Right lobe of liver (tissue), 6 donors: ENCODE results near the gene PPFIBP1. TPM values are rescaled to one million over a fixed set of nuclear protein-coding genes. Genes with fewer than 3 reads are reported as not detected.

Experiments used
- ATAC-seq, 4 donors: fragments of 200-7000 bp; cut with Tn5 transposase; one replicate each; pipeline ENCODE4 v1.9.1; 2020; ENCODE audit warnings: mild to moderate bottlenecking in 4 of 4, moderate library complexity in 4 of 4
- DNase-seq, 3 donors: peaks; one replicate each; pipeline ENCODE4 v3.0.0-alpha.2; 2020
- H3K27ac ChIP-seq, 3 donors: fragments of 200-600 bp; one replicate each; pipeline ENCODE4 v1.8.0; 2022
- H3K27me3 ChIP-seq, 2 donors: fragments of 200-600 bp; one replicate each; pipeline ENCODE4 v1.8.0; 2022
- H3K36me3 ChIP-seq, 4 donors: fragments of 200-600 bp; sonication (generic) in 1 of 4; one replicate each; pipeline versions ENCODE4 v1.5.1 to v1.8.0; 2017 to 2022; ENCODE audit warnings: control low read depth in 1 of 4
- H3K4me1 ChIP-seq, 4 donors: fragments of 200-600 bp; sonication (generic) in 1 of 4; one replicate each; pipeline versions ENCODE4 v1.5.1 to v1.8.0; 2017 to 2022; ENCODE audit warnings: control low read depth in 1 of 4
- H3K4me3 ChIP-seq, 3 donors: fragments of 200-600 bp; one replicate each; pipeline ENCODE4 v1.8.0; 2022
- H3K9me3 ChIP-seq, 4 donors: fragments of 200-600 bp; sonication (generic) in 1 of 4; one replicate each; pipeline versions ENCODE4 v1.5.1 to v1.8.0; 2017 to 2022; ENCODE audit warnings: control low read depth in 1 of 4
- POLR2A ChIP-seq: fragments of 450-650 bp; IDR thresholded peaks from one replicate; pipeline ENCODE4 v1.6.1; 2017; ENCODE audit warnings: antibody characterized with exemption, mild to moderate bottlenecking
- WGBS: methylation state at CpG from one replicate; pipeline ENCODE4 v1.1.6; 2018; ENCODE audit warnings: low coverage, low lambda C conversion rate; ENCODE audit not compliant: insufficient coverage; ENCODE audit errors: missing lambda C conversion rate; 5-methylcytosine and 5-hydroxymethylcytosine counted together
- intact Hi-C, 2 donors: fragments of 100-400 bp; cut with DNase I; formaldehyde crosslinking; loops; one replicate each; pipeline versions ENCODE4 v1.11.2 to v1.14.1; 2022
- total RNA-seq, 6 experiments: library from RNA; depleted of rRNA in 2 of 6; stranded (reverse); fragments of >200 nt in 2 of 6; fragmentation: NEBNext Ultra II Directional in 3 of 6; extraction: Animal tissue kit (Norgen Biotek cat#: 25700) in 3 of 6; gene quantifications; one replicate each; pipeline versions ENCODE4 v1.1.0 to v1.2.4, GENCODE V29; 2016 to 2023
- TF ChIP-seq, protein P1 (sequence below), 4 donors: fragments of 200-600 bp in 3 of 4; fragments of 450-650 bp in 1 of 4; IDR thresholded peaks; one replicate each; pipeline versions ENCODE4 v1.5.1 to v1.8.0; 2016 to 2022; ENCODE audit warnings: antibody characterized with exemption in 4 of 4, mild to moderate bottlenecking in 2 of 4
- donor health status: DM: no; HTN: yes; CAD: no.
- donor health status: DM: no; HTN: no; CAD: no.
- donor health status: DM: no; HTN: no; CAD: no.
- donor health status: DM: no; HTN: yes; CAD: no.
- donor health status: DM: no; HTN: yes; CAD: no.

The PPFIBP1 gene
- total RNA-seq, 6 experiments from 2014 or later: 24.1 to 53.9 (median 35.8) TPM

- Histone ChIP-seq H3K4me1 (peaks cover 0 to 14% (median 0%) of the 10 kb centered on the region in 4 donors), H3K27ac (no peak overlapping the region), H3K4me3 (no peak overlapping the region), H3K36me3 (no peaks in the 10 kb centered on the region), H3K27me3 (no peaks in the 10 kb centered on the region), H3K9me3 (no peaks in the 10 kb centered on the region)
- DNase-seq: no peak
- intact Hi-C loops: no loop called here
- WGBS: 88% methylated on average over 1 of the region's 1 CpG
- no peak for ATAC-seq
- TF ChIP-seq, protein P1, sequence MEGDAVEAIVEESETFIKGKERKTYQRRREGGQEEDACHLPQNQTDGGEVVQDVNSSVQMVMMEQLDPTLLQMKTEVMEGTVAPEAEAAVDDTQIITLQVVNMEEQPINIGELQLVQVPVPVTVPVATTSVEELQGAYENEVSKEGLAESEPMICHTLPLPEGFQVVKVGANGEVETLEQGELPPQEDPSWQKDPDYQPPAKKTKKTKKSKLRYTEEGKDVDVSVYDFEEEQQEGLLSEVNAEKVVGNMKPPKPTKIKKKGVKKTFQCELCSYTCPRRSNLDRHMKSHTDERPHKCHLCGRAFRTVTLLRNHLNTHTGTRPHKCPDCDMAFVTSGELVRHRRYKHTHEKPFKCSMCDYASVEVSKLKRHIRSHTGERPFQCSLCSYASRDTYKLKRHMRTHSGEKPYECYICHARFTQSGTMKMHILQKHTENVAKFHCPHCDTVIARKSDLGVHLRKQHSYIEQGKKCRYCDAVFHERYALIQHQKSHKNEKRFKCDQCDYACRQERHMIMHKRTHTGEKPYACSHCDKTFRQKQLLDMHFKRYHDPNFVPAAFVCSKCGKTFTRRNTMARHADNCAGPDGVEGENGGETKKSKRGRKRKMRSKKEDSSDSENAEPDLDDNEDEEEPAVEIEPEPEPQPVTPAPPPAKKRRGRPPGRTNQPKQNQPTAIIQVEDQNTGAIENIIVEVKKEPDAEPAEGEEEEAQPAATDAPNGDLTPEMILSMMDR (IDR thresholded peaks at IDR 0.05): no peak
- no peak for TF ChIP-seq POLR2A
Observed at GRCh38 chr12:27602516-27602915, 78.5 kb downstream of the PPFIBP1 start.

DNA sequence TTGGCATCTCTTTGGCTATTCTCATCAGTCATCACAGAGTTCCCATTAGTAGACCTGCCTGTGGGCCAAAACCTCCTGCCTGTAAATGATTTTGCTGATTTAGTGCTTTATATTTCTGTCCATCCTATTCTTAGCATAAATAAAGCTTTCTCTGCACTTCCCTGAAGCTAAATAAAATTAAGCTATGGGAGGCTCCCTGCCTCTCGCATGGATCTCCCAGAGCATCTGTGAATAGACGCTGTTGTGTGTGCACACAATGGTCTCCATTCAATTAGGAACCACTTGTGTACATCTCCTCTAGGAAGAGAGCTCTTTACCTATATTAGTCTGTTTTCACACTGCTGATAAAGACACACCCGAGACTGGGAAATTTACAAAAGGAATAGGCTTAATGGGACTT, 80.4 kb downstream of the PPFIBP1 start:
- no peaks in the 10 kb centered on the region for H3K36me3 ChIP-seq
- ATAC-seq: no peak
- H3K4me1 ChIP-seq: peaks cover 0 to 17% (median 0%) of the 10 kb centered on the region in 4 donors
- H3K27me3 ChIP-seq: no peaks in the 10 kb centered on the region
- no peaks in the 10 kb centered on the region for H3K9me3 ChIP-seq
- TF ChIP-seq POLR2A: no peak
- TF ChIP-seq, protein P1 (IDR thresholded peaks at IDR 0.05): no peak
- H3K4me3 ChIP-seq: no peak overlapping the region
- H3K27ac ChIP-seq: no peak overlapping the region
- intact Hi-C loops: no loop called here
- WGBS: 91% methylated on average over 3 of the region's 3 CpGs
- DNase-seq: no peak

DNA sequence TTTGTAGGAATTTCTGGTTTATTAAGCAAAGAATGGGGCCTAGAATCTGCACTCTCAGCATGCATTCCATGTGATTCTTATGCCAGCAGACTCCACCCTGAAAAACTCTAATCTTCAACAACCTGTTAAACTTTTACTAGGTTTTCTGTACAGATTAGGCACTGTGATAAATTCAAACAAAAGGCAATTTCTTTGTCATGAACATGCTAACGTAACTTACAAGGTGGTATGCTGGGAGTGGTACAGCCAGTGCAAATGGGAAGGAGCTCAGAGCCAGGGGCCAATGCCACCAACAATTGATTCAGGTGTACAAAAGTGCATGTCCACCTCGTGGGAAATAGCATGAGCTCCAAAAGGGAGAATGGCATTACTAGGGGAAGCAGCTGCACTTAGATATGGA, 83.0 kb downstream of the PPFIBP1 start:
- Histone ChIP-seq H3K27me3 (no peaks in the 10 kb centered on the region), H3K36me3 (no peaks in the 10 kb centered on the region), H3K4me1 (peaks cover 0 to 17% (median 0%) of the 10 kb centered on the region in 4 donors), H3K9me3 (no peaks in the 10 kb centered on the region), H3K27ac (no peak overlapping the region), H3K4me3 (no peak overlapping the region)
- 13% methylated on average over 2 of the region's 2 CpGs for WGBS
- DNase-seq (no peak), ATAC-seq (peak; percentile 64 to 82 (median 80))
- intact Hi-C loops: no loop called here
- TF ChIP-seq, protein P1 (IDR thresholded peaks at IDR 0.05): no peak
- TF ChIP-seq POLR2A: no peak

- no peak for TF ChIP-seq POLR2A
- TF ChIP-seq, protein P1 (IDR thresholded peaks at IDR 0.05): no peak
- no peak for ATAC-seq
- 43% methylated on average over 4 of the region's 4 CpGs for WGBS
Observed at GRCh38 chr12:27607591-27607990, 83.6 kb downstream of the PPFIBP1 start.

GRCh38 chr12:27608890-27609289, 84.9 kb downstream of the PPFIBP1 start:
- H3K9me3 ChIP-seq: no peaks in the 10 kb centered on the region
- TF ChIP-seq POLR2A: no peak
- TF ChIP-seq, protein P1 (IDR thresholded peaks at IDR 0.05): no peak
- DNase-seq: no peak
- no peak for ATAC-seq
- WGBS: 85% methylated on average over 8 of the region's 8 CpGs
- H3K27ac ChIP-seq: no peak overlapping the region
- intact Hi-C loops: no loop called here
- peaks cover 0 to 17% (median 0%) of the 10 kb centered on the region in 4 donors for H3K4me1 ChIP-seq
- no peaks in the 10 kb centered on the region for H3K36me3 ChIP-seq
- no peak overlapping the region for H3K4me3 ChIP-seq
- H3K27me3 ChIP-seq: no peaks in the 10 kb centered on the region

More at GRCh38 chr12:27607591-27607990, 83.6 kb downstream of the PPFIBP1 start:
- Histone ChIP-seq H3K9me3 (no peaks in the 10 kb centered on the region), H3K4me1 (peaks cover 0 to 17% (median 0%) of the 10 kb centered on the region in 4 donors), H3K27ac (no peak overlapping the region), H3K36me3 (no peaks in the 10 kb centered on the region), H3K27me3 (no peaks in the 10 kb centered on the region), H3K4me3 (no peak overlapping the region)
- DNase-seq: no peak
- intact Hi-C loops: no loop called here
